K562 (cell line): ENCODE results near the gene RASGRP4. TPM values are rescaled to one million over a fixed set of nuclear protein-coding genes. Genes with fewer than 3 reads are reported as not detected.

Source experiments
- ATF7 ChIP-seq: fragments of 450-650 bp; IDR thresholded peaks from 2 replicates; pipeline ENCODE4 v1.7.1; 2014; ENCODE audit warnings: mild to moderate bottlenecking, moderate library complexity
- FOXK2 ChIP-seq, 2 experiments: fragments of 450-650 bp; IDR thresholded peaks in 1 of 2; conservative IDR thresholded peaks in 1 of 2; 2 replicates each; pipeline ENCODE4 v1.6.1; 2016; ENCODE audit warnings: low read depth in 2 of 2, mild to moderate bottlenecking in 1 of 2
- MBD2 ChIP-seq: sonication (generic); IDR thresholded peaks from 2 replicates; pipeline ENCODE4 v1.6.1; 2016; ENCODE audit warnings: low read depth, borderline replicate concordance
- NEUROD1 ChIP-seq: fragments of 150-350 bp; IDR thresholded peaks from 2 replicates; pipeline ENCODE4 v1.6.1; 2014; ENCODE audit warnings: borderline replicate concordance, low read length, low read depth; ENCODE audit not compliant: partially characterized antibody
- NFIX ChIP-seq: fragments of 250-450 bp; sonication (Bioruptor Pico); IDR thresholded peaks from 2 replicates; pipeline ENCODE4 v1.4.0; 2020; ENCODE audit warnings: low read depth, mild to moderate bottlenecking, moderate library complexity
- SMARCC2 ChIP-seq: fragments of 450-650 bp; IDR thresholded peaks from 2 replicates; pipeline ENCODE4 v1.6.1; 2017; ENCODE audit warnings: antibody characterized with exemption, moderate library complexity, mild to moderate bottlenecking, low read depth
- SOX6 ChIP-seq: fragments of 450-650 bp; IDR thresholded peaks from 2 replicates; pipeline ENCODE4 v1.6.1; 2014; ENCODE audit warnings: mild to moderate bottlenecking
- SREBF2 ChIP-seq: sonication (generic); formaldehyde crosslinking; IDR thresholded peaks from 2 replicates; pipeline ENCODE4 v1.4.0; 2020; ENCODE audit warnings: mild to moderate bottlenecking, missing genetic modification reagents
- TRIM24 ChIP-seq, 2 experiments: fragments of 450-650 bp; IDR thresholded peaks; 2 replicates each; pipeline ENCODE4 v1.6.1; 2016
- ZBTB8A ChIP-seq: fragments of 450-650 bp; IDR thresholded peaks from 2 replicates; pipeline ENCODE4 v1.6.1; 2018; ENCODE audit warnings: mild to moderate bottlenecking, moderate library complexity; ENCODE audit not compliant: partially characterized antibody
- ZKSCAN8 ChIP-seq: fragments of 200-800 bp; sonication (Bioruptor generic); IDR thresholded peaks from 2 replicates; pipeline ENCODE4 v1.6.1; 2016; ENCODE audit warnings: missing genetic modification characterization, missing compliant biosample characterization
- ZNF668 ChIP-seq: fragments of 250-450 bp; sonication (Bioruptor Pico); IDR thresholded peaks from 2 replicates; pipeline ENCODE4 v1.8.0; 2022; ENCODE audit warnings: mild to moderate bottlenecking, inconsistent platforms
- polyA plus RNA-seq, 8 experiments: library from polyadenylated mRNA; depleted of rRNA in 4 of 8; stranded (reverse) in 5 of 8; unstranded in 3 of 8; fragments of >200 nt; fragmentation: Nextera tagmentation in 2 of 8; fragmentation: Illumina TruSeq in 1 of 8; extraction: Ambion mirVana in 2 of 8; extraction: Trizol in 1 of 8; gene quantifications; 2 replicates each; pipeline versions ENCODE4 v1.2.1 to v1.2.3, GENCODE V29; 2011 to 2014; ENCODE audit warnings: inconsistent platforms in 1 of 8, missing spikeins in 1 of 8
- total RNA-seq, 7 experiments: library from RNA; depleted of rRNA in 6 of 7; stranded (reverse); fragments of >200 nt in 6 of 7; fragmentation: Illumina TruSeq in 2 of 7; extraction: Trizol in 2 of 7; gene quantifications; 2 replicates each; pipeline versions ENCODE4 v1.2.1 to v1.2.3, GENCODE V29; 2011 to 2021; ENCODE audit warnings: low replicate concordance in 1 of 7
- TF ChIP-seq, protein P1 (sequence below), 2 experiments: fragments of 450-650 bp; IDR thresholded peaks; 2 replicates each; pipeline ENCODE4 v1.6.1; 2016; ENCODE audit warnings: mild to moderate bottlenecking in 2 of 2, borderline replicate concordance in 1 of 2, low read depth in 1 of 2, moderate library complexity in 1 of 2
- TF ChIP-seq, protein P2 (sequence below): IDR thresholded peaks from 2 replicates; pipeline ENCODE4 v1.6.1; 2014; ENCODE audit warnings: antibody characterized with exemption
- TF ChIP-seq, protein P3 (sequence below): IDR thresholded peaks from 2 replicates; pipeline ENCODE4 v1.6.1; 2011; ENCODE audit not compliant: insufficient read length; ENCODE audit errors: extremely low read depth

RASGRP4 gene
- total and polyA plus RNA-seq, 9 of the 15 experiments (the other 6 are each of a cell fraction or from before 2014, with no cell fraction given) = 0.39 to 4.6 (median 3.8) TPM

DNA sequence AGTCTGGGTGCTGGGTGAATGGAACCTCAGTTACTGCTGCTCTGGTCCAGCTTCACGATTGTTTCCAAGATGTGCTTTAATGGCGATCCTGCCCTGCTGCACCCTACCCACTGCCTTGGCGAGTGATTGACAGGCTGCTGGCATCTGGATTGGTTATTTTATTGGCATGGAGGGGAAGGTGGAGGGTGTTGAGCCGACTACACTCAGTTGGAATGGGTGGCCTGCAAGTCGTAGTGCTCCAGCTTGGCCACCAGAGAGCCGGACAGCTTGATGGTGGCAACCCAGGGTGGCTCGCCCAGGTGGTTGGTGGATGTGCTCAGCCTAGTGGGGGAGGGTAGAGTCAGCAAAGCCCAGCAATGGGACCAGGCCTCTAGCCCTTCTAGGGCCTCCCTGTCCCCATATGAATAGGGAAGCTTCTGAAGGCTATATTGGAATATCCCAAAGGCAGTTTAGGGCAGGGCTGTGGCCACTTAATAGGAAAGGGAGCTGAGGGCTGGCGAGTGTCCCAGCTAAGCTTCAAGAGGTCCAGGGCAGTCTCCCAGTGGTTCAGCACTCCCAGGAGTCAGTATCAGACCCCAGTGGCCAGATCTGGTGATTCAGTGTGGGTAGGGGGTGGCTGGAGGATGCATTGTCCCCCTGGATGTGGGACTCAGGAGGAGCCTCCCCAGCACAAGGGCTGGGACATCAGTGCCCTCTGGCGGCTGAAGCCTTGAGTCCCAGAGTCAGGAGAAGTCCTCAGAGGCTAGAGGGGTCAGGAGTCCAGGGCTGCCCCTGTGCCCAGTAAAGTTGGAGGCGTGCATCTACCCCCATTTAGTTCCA is 41.6 kb downstream of the RASGRP4 start (continued):
- TF ChIP-seq, protein P1, sequence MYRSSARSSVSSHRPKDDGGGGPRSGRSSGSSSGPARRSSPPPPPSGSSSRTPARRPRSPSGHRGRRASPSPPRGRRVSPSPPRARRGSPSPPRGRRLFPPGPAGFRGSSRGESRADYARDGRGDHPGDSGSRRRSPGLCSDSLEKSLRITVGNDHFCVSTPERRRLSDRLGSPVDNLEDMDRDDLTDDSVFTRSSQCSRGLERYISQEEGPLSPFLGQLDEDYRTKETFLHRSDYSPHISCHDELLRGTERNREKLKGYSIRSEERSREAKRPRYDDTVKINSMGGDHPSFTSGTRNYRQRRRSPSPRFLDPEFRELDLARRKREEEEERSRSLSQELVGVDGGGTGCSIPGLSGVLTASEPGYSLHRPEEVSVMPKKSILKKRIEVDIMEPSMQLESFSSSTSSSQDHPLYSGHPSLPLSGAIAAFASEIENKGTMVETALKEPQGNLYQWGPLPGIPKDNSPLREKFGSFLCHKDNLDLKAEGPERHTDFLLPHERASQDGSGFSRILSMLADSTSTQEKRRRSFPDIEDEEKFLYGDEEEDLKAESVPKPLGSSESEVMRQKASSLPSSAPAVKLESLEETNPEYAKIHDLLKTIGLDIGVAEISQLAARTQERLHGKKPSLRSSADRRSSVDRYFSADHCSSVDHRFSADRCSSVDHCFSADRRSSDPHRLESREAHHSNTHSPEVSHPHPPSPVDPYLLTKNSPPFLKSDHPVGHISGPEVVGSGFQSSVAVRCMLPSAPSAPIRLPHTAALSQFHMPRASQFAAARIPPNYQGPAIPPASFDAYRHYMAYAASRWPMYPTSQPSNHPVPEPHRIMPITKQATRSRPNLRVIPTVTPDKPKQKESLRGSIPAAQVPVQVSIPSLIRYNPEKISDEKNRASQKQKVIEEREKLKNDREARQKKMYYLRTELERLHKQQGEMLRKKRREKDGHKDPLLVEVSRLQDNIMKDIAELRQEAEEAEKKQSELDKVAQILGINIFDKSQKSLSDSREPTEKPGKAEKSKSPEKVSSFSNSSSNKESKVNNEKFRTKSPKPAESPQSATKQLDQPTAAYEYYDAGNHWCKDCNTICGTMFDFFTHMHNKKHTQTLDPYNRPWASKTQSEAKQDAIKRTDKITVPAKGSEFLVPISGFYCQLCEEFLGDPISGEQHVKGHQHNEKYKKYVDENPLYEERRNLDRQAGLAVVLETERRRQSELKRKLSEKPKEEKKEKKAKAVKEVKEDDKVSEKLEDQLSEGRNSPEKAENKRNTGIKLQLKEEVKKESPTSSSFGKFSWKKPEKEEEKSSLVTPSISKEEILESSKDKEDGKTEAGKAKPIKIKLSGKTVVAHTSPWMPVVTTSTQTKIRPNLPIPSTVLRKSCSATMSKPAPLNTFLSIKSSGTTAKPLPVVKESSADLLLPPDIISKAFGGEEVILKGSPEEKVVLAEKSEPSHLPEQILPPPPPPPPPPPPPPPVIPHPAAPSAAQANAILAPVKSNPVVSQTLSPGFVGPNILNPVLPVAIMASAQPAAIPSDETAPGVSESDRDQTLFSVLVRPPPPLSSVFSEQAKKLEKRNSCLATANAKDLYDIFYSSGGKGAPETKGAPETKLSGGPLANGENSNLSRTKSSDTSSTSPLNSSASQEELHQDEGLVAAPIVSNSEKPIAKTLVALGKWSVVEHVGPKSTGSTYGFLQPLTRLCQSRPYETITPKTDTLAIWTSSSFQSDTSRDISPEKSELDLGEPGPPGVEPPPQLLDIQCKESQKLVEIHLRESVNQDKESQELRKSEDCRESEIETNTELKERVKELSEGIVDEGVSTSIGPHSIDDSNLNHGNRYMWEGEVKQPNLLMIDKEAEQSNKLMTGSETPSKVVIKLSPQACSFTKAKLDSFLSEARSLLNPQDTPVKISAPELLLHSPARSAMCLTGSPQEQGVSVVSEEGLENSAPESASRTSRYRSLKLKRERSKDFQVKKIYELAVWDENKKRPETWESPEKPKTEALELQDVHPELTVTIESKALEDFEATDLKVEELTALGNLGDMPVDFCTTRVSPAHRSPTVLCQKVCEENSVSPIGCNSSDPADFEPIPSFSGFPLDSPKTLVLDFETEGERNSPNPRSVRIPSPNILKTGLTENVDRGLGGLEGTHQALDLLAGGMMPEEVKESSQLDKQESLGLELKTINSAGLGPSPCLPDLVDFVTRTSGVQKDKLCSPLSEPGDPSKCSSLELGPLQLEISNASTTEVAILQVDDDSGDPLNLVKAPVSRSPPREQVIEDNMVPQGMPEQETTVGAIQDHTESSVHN (IDR thresholded peaks at IDR 0.05; ENCODE audit: borderline replicate concordance in 1 of 2, low read depth in 1 of 2) = no peak
- TF ChIP-seq ATF7 (peak; percentile 64), ZNF668 (CRISPR knock-in tag) (no peak), TRIM24 (IDR thresholded peaks at IDR 0.05) (no peak), SOX6 (no peak), NEUROD1 (no peak), ZKSCAN8 (CRISPR knock-in tag) (no peak), SMARCC2 (no peak), FOXK2 (conservative IDR thresholded peaks at IDR 0.05 in 1 of 2, IDR thresholded peaks at IDR 0.05 in 1 of 2; ENCODE audit: low read depth in 2 of 2) (no peak), SREBF2 (CRISPR knock-in tag) (no peak), MBD2 (no peak), ZBTB8A (no peak), NFIX (CRISPR knock-in tag) (no peak)
- TF ChIP-seq, protein P2, sequence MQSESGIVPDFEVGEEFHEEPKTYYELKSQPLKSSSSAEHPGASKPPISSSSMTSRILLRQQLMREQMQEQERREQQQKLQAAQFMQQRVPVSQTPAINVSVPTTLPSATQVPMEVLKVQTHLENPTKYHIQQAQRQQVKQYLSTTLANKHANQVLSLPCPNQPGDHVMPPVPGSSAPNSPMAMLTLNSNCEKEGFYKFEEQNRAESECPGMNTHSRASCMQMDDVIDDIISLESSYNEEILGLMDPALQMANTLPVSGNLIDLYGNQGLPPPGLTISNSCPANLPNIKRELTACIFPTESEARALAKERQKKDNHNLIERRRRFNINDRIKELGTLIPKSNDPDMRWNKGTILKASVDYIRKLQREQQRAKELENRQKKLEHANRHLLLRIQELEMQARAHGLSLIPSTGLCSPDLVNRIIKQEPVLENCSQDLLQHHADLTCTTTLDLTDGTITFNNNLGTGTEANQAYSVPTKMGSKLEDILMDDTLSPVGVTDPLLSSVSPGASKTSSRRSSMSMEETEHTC = no peak
- TF ChIP-seq, protein P3, sequence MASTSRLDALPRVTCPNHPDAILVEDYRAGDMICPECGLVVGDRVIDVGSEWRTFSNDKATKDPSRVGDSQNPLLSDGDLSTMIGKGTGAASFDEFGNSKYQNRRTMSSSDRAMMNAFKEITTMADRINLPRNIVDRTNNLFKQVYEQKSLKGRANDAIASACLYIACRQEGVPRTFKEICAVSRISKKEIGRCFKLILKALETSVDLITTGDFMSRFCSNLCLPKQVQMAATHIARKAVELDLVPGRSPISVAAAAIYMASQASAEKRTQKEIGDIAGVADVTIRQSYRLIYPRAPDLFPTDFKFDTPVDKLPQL = no peak
